Right atrium auricular region (tissue), 2 donors: ENCODE measurements around the gene FAM210A. TPM values are rescaled to one million over a fixed set of nuclear protein-coding genes. Genes with fewer than 3 reads are reported as not detected.

ENCODE experiments used
- DNase-seq: peaks from one replicate; pipeline ENCODE4 v3.0.0-alpha.2; 2019; ENCODE audit warnings: low spot score
- H3K27ac ChIP-seq, 2 donors: fragments of 200-600 bp; sonication (generic); 1 replicate in 1 of 2; 2 replicates in 1 of 2; pipeline ENCODE4 v1.5.1; 2016 to 2019
- H3K27me3 ChIP-seq, 2 donors: fragments of 200-600 bp; sonication (generic); one replicate each; pipeline versions ENCODE4 v1.5.1 to v1.6.0; 2017 to 2019
- H3K36me3 ChIP-seq: fragments of 200-600 bp; sonication (generic); one replicate; pipeline ENCODE4 v1.5.1; 2016
- H3K4me1 ChIP-seq, 2 donors: fragments of 200-600 bp; sonication (generic); one replicate each; pipeline versions ENCODE4 v1.5.1 to v1.6.0; 2017 to 2019
- H3K4me3 ChIP-seq, 2 donors: fragments of 200-600 bp; sonication (generic); 1 replicate in 1 of 2; 2 replicates in 1 of 2; pipeline ENCODE4 v1.5.1; 2017 to 2019; ENCODE audit warnings: mild to moderate bottlenecking in 1 of 2, moderate library complexity in 1 of 2
- H3K9me3 ChIP-seq, 2 donors: fragments of 200-600 bp; sonication (generic); one replicate each; pipeline ENCODE4 v1.5.1; 2019
- total RNA-seq, 2 donors: library from RNA; depleted of rRNA; stranded (reverse); fragments of >200 nt; gene quantifications; one replicate each; pipeline ENCODE4 v1.1.0, GENCODE V29; 2016
- TF ChIP-seq, protein P1 (sequence below), 2 donors: fragments of 200-600 bp; sonication (generic); IDR thresholded peaks; one replicate each; pipeline ENCODE4 v1.5.1; 2019; ENCODE audit warnings: antibody characterized with exemption in 2 of 2

FAM210A gene
- total RNA-seq, 2 donors from 2014 or later = 31.8 to 40.8 TPM

DNA sequence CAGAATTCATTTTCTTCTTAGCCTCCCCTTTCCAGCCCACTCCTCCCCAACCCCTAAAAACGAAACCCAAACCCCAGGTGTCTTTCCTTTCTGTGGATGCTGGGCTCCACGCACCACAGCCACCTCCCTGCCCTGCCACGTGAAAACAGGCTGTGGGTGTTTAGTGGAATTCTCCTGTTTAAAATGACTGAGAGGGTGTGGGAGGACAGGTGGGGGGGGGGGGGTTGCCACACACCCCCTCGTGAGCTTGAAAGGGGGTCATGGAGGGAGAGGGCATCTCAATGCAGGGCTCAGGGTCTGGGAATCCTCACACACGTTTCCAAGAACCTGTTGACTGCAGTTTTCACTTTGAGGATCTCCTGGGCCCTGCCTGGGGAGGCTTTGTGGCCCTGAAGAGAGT lies 110.3 kb downstream of the FAM210A start:
- Histone ChIP-seq H3K27me3 (no peaks in the 10 kb centered on the region), H3K4me3 (no peak overlapping the region), H3K36me3 (no peaks in the 10 kb centered on the region), H3K4me1 (peaks cover 3 to 73% of the 10 kb centered on the region in 2 donors), H3K9me3 (no peaks in the 10 kb centered on the region), H3K27ac (peak overlapping the region; percentile 92 to 96)
- DNase-seq = peak; percentile 44
- TF ChIP-seq, protein P1, sequence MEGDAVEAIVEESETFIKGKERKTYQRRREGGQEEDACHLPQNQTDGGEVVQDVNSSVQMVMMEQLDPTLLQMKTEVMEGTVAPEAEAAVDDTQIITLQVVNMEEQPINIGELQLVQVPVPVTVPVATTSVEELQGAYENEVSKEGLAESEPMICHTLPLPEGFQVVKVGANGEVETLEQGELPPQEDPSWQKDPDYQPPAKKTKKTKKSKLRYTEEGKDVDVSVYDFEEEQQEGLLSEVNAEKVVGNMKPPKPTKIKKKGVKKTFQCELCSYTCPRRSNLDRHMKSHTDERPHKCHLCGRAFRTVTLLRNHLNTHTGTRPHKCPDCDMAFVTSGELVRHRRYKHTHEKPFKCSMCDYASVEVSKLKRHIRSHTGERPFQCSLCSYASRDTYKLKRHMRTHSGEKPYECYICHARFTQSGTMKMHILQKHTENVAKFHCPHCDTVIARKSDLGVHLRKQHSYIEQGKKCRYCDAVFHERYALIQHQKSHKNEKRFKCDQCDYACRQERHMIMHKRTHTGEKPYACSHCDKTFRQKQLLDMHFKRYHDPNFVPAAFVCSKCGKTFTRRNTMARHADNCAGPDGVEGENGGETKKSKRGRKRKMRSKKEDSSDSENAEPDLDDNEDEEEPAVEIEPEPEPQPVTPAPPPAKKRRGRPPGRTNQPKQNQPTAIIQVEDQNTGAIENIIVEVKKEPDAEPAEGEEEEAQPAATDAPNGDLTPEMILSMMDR (IDR thresholded peaks at IDR 0.05) = no peak

DNA sequence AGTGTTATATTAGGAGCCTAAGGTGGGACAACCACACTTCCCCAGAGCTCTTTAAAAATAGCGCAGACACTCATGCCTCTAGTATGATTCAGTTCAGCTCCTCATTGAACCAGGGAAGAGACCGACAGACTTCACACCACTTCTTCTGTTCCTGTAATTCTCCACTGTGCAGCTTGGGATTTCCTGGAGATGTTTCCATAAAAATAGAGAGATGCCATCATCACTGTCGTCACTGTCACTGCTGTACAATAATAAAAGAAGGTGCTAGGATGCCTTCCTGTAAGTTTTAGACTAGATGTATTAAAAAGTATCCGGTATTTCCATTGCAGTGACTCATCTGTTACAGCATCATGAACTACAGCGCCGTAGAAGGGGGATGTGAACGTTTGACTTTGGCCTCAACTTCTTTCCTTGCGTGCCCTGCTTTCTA lies 110.9 kb downstream of the FAM210A start:
- no peak overlapping the region for H3K4me3 ChIP-seq
- peak overlapping the region; percentile 92 to 96 for H3K27ac ChIP-seq
- TF ChIP-seq, protein P1 (IDR thresholded peaks at IDR 0.05) = peak in 1 of 2 donors; percentile 12
- no peaks in the 10 kb centered on the region for H3K36me3 ChIP-seq
- peaks cover 3 to 78% of the 10 kb centered on the region in 2 donors for H3K4me1 ChIP-seq
- no peaks in the 10 kb centered on the region for H3K9me3 ChIP-seq
- peak; percentile 55 for DNase-seq
- H3K27me3 ChIP-seq = no peaks in the 10 kb centered on the region

DNA sequence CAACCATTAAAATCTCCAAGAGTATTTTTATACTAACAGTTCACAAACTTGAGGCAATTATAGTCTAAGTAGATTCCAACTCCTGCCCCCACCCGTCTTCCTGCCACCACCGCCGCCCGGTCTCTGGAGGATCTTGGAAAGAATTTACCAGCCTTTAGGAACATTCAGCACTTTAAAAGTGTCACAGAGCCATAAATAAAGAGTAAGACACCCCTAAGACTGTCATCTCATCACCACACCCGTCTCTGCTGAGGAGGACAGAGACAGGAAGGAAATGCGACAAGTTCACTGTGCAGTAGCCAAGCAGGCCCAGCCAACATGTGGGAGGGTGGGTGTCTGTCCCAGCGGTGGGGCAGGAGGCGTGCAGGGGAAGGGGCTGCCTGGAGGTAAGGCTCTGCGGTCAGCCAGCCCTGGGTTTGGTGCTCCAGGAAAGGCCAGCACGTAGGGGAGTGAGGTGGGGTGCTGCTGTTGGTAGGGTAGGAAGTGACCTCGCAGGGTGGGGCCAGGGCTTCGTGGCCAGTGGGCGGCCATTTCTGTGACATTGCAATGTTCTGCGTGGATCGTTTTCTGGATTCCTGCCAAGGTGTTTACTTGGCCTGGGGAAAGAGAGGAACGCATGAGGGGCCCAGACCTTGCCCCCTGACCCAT lies 111.6 kb downstream of the FAM210A start:
- TF ChIP-seq, protein P1 (IDR thresholded peaks at IDR 0.05) = no peak
- Histone ChIP-seq H3K4me3 (peak overlapping the region in 1 of 2 donors; percentile 5), H3K27me3 (no peaks in the 10 kb centered on the region), H3K4me1 (peaks cover 3 to 80% of the 10 kb centered on the region in 2 donors), H3K27ac (peak overlapping the region; percentile 92 to 96), H3K9me3 (no peaks in the 10 kb centered on the region), H3K36me3 (no peaks in the 10 kb centered on the region)
- DNase-seq = peak; percentile 61

DNA sequence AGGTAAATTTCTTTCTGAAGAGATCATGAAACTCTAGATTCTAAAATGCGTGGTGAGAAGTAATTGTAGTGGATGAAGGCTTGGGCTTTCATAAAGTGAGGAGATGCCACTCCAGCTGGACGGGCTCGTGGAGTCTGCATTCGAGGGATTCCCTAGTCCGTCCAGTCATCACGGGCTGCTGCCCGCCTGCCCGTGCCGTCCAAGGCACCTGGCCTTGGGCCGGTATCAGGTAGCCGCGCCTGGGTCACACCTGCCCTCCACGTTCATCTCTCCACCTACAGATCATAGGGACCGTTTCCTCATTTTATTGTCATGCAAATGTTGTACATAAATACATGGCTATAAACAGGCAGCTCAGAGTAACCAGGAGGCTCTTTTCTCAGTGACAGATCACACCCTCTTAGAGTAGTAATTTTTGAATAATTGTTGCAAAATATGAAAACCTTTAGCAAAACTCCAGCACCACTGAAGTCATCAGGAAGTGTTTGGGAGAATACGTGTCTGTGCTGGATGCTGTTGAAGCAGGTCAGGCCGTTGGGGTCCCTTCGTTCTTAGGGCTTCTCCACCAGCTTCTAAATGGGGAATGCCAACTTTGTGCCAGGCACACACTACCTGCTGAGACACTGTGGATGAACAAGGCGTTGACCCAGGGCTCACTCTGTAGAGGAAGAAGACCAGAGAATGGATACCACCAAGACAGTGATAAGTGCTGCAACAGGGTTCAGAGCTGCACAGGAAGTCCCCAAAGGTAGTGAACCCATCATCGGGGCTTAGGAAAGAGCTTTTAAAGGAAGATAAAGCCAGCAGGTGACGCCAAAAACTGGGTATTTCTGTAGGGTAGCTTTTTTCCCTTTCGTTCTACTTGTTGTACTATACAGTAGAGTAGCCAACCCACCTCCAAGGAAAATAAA lies 112.5 kb downstream of the FAM210A start:
- Histone ChIP-seq H3K27me3 (no peaks in the 10 kb centered on the region), H3K4me3 (peak overlapping the region in 1 of 2 donors; percentile 44), H3K36me3 (no peaks in the 10 kb centered on the region), H3K27ac (peak overlapping the region; percentile 92 to 96), H3K4me1 (peaks cover 3 to 71% of the 10 kb centered on the region in 2 donors), H3K9me3 (no peaks in the 10 kb centered on the region)
- peak; percentile 57 for DNase-seq
- TF ChIP-seq, protein P1 (IDR thresholded peaks at IDR 0.05) = no peak

Other genes with a start within 250 kb of the FAM210A start
- gene RNMT, start 115 bp upstream of the FAM210A start, total RNA-seq = 10 to 100 TPM; 22.2 to 28.9 TPM
- gene MC5R, start 97.6 kb upstream of the FAM210A start, total RNA-seq = not detected
- gene MC2R, start 189.0 kb upstream of the FAM210A start, total RNA-seq = not detected